Measurements from ENCODE around the gene NOC4L. TPM values are rescaled to one million over a fixed set of nuclear protein-coding genes. Genes with fewer than 3 reads are reported as not detected.

The NOC4L gene
- polyA plus RNA-seq, 1 of the 3 experiments (the other 2 are of a cell fraction): 12.9 TPM

GRCh38 chr12:132109741-132110140 lies 34.5 kb upstream of the NOC4L start:
- Histone ChIP-seq H3K9me2 (no peaks in the 10 kb centered on the region), H3K79me2 (ENCODE audit: insufficient read depth) (peaks cover 8% of the 10 kb centered on the region; the same call in 1 of the 2 replicates), H3K27me3 (ENCODE audit: insufficient read depth) (no peaks in the 10 kb centered on the region), H3K27ac (ENCODE audit: low read depth in 2 of 2, low read length in 1 of 2) (no peak overlapping the region), H3K36me3 (replicated peaks in 1 of 2; ENCODE audit: control insufficient read depth in 1 of 2, insufficient read depth in 2 of 2, low read length in 1 of 2) (peaks cover 46 to 48% of the 10 kb centered on the region in 2 experiments), H3K9me3 (no peaks in the 10 kb centered on the region), H3K9ac (no peak overlapping the region), H3F3A (replicated peaks; ENCODE audit: insufficient read depth) (no peaks in the 10 kb centered on the region), H3K4me3 (ENCODE audit: low read depth in 2 of 2, low read length in 1 of 2) (no peak overlapping the region), H3K4me1 (ENCODE audit: control insufficient read depth in 1 of 2, insufficient read depth in 2 of 2, low read depth in 1 of 2, low read length in 1 of 2) (no peaks in the 10 kb centered on the region; a peak in 1 of 4 replicates), H2AFZ (ENCODE audit: low read depth) (no peak overlapping the region), H3K4me2 (no peak overlapping the region), H4K20me1 (ENCODE audit: insufficient read depth) (no peaks in the 10 kb centered on the region)
- POLR2A ChIA-PET: no interaction called here
- 92% methylated on average over 8 of the region's 8 CpGs for WGBS (ENCODE audit: low lambda C conversion rate)
- no peak for DNase-seq
- CTCF ChIA-PET: interaction anchor here (1.2 kb wide), 1 partner anchor 304 kb away, joined by 5 read pairs; no protein-coding TSS in a partner anchor
- TF ChIP-seq SMC3 (IDR thresholded peaks at IDR 0.05; ENCODE audit: low read depth, low read length) (no peak), TEAD4 (IDR thresholded peaks at IDR 0.05; ENCODE audit: borderline replicate concordance, insufficient read depth) (no peak), FOXJ3 (CRISPR knock-in tag; IDR thresholded peaks at IDR 0.05) (no peak), GATA2 (CRISPR knock-in tag; IDR thresholded peaks at IDR 0.05) (no peak), RXRA (IDR thresholded peaks at IDR 0.05; ENCODE audit: borderline replicate concordance, low read depth) (no peak), TAF1 (IDR thresholded peaks at IDR 0.05; ENCODE audit: borderline replicate concordance, low read depth, low read length) (no peak), IRF3 (IDR thresholded peaks at IDR 0.05; ENCODE audit: low read depth, low read length) (no peak), EZH2phosphoT487 (IDR thresholded peaks at IDR 0.05; ENCODE audit: borderline replicate concordance, low read depth) (no peak), CHD2 (IDR thresholded peaks at IDR 0.05; ENCODE audit: low read length, partially characterized antibody) (no peak), PBX3 (IDR thresholded peaks at IDR 0.05) (no peak), FOXM1 (IDR thresholded peaks at IDR 0.05; ENCODE audit: low read depth) (no peak), ZBTB33 (IDR thresholded peaks at IDR 0.05; ENCODE audit: borderline replicate concordance, low read depth) (no peak), JUND (IDR thresholded peaks at IDR 0.05) (no peak), RCOR1 (IDR thresholded peaks at IDR 0.05; ENCODE audit: low read length) (no peak), CTCF (IDR thresholded peaks at IDR 0.05) (no peak), EP300 (IDR thresholded peaks at IDR 0.05; ENCODE audit: borderline replicate concordance in 1 of 2, low read depth in 1 of 2, low read length in 1 of 2) (no peak)
- TF ChIP-seq, protein P1, sequence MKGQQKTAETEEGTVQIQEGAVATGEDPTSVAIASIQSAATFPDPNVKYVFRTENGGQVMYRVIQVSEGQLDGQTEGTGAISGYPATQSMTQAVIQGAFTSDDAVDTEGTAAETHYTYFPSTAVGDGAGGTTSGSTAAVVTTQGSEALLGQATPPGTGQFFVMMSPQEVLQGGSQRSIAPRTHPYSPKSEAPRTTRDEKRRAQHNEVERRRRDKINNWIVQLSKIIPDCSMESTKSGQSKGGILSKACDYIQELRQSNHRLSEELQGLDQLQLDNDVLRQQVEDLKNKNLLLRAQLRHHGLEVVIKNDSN (IDR thresholded peaks at IDR 0.05; ENCODE audit: borderline replicate concordance, low read depth): no peak

Data from SK-N-SH (cell line).